B cell (primary cell): ENCODE results near the gene PEAK1. TPM values are rescaled to one million over a fixed set of nuclear protein-coding genes. Genes with fewer than 3 reads are reported as not detected.

Experiments
- ATAC-seq: fragments of 200-7000 bp; cut with Tn5 transposase; one replicate; pipeline ENCODE4 v1.10.0; 2021; ENCODE audit warnings: low read depth, mild to moderate bottlenecking, moderate number of reproducible peaks, moderate library complexity
- CTCF ChIA-PET: fragments of 350-600 bp; sonication (Branson Sonifier 250); formaldehyde crosslinking; loops from one replicate; lab custom pipeline; 2021; ENCODE audit warnings: antibody characterized with exemption, inconsistent platforms; lab: Charles Lee
- POLR2A ChIA-PET: fragments of 350-600 bp; sonication (Branson Sonifier 250); formaldehyde crosslinking; loops from one replicate; lab custom pipeline; 2021; ENCODE audit warnings: antibody characterized with exemption; lab: Charles Lee
- DNase-seq: peaks from one replicate; pipeline ENCODE4 v3.0.0; 2013
- H2AFZ ChIP-seq: 2 replicates; pipeline ENCODE4 v1.6.1; 2012; ENCODE audit warnings: mild to moderate bottlenecking, low read depth, low read length; ENCODE audit not compliant: insufficient read depth, poor library complexity, severe bottlenecking
- H3K27ac ChIP-seq, 2 donors: 1 replicate in 1 of 2; 2 replicates in 1 of 2; pipeline ENCODE4 v1.5.1; 2012 to 2013; ENCODE audit warnings: low read length in 2 of 2, mild to moderate bottlenecking in 2 of 2, moderate library complexity in 1 of 2
- H3K27me3 ChIP-seq, 4 experiments: fragments of 200-600 bp in 1 of 4; sonication (generic) in 1 of 4; replicated peaks in 1 of 4; 1 replicate in 2 of 4; 2 replicates in 2 of 4; pipeline versions ENCODE4 v1.6.1 to v1.7.0; 2013 to 2016; ENCODE audit warnings: low read length in 3 of 4, mild to moderate bottlenecking in 2 of 4, mixed read lengths in 1 of 4, moderate library complexity in 1 of 4; ENCODE audit not compliant: insufficient read depth in 4 of 4, control insufficient read depth in 3 of 4; ENCODE audit errors: control extremely low read depth in 1 of 4
- H3K36me3 ChIP-seq, 2 experiments: replicated peaks in 1 of 2; 1 replicate in 1 of 2; 2 replicates in 1 of 2; pipeline versions ENCODE4 v1.6.1 to v1.7.1; 2013; ENCODE audit warnings: low read length in 1 of 2; ENCODE audit not compliant: insufficient read depth in 2 of 2, control insufficient read depth in 1 of 2; ENCODE audit errors: control extremely low read depth in 1 of 2, extremely low read depth in 1 of 2
- H3K4me1 ChIP-seq, 2 donors: fragments of 200-600 bp in 1 of 2; sonication (generic) in 1 of 2; 1 replicate in 1 of 2; 2 replicates in 1 of 2; pipeline versions ENCODE4 v1.5.1 to v1.6.1; 2013 to 2017; ENCODE audit warnings: low read length in 2 of 2; ENCODE audit not compliant: control insufficient read depth in 2 of 2, insufficient read depth in 2 of 2
- H3K4me2 ChIP-seq: replicated peaks from 2 replicates; pipeline ENCODE3; 2012; ENCODE audit warnings: mild to moderate bottlenecking, low read depth, low read length; ENCODE audit not compliant: poor library complexity, severe bottlenecking
- H3K4me3 ChIP-seq, 5 experiments: fragments of 200-600 bp in 1 of 5; sonication (generic) in 1 of 5; 1 replicate in 3 of 5; 2 replicates in 2 of 5; pipeline versions ENCODE4 v1.5.1 to v1.7.0; 2011 to 2016; ENCODE audit warnings: low read length in 4 of 5, mild to moderate bottlenecking in 4 of 5, low read depth in 2 of 5, control low read depth in 1 of 5, moderate library complexity in 1 of 5; ENCODE audit not compliant: insufficient read depth in 1 of 5; ENCODE audit errors: control extremely low read depth in 1 of 5, extremely low read depth in 1 of 5
- H3K79me2 ChIP-seq: fragments of 200-600 bp; sonication (generic); one replicate; pipeline ENCODE4 v1.6.0; 2016; ENCODE audit warnings: low read length; ENCODE audit not compliant: control insufficient read depth, insufficient read depth
- H3K9ac ChIP-seq: fragments of 200-600 bp; sonication (generic); 2 replicates; pipeline ENCODE4 v1.6.1; 2017; ENCODE audit warnings: mild to moderate bottlenecking, low read length, moderate library complexity
- H3K9me3 ChIP-seq, 3 donors: one replicate each; pipeline versions ENCODE4 v1.6.1 to v1.7.1; 2013; ENCODE audit warnings: low read length in 2 of 3; ENCODE audit not compliant: control insufficient read depth in 2 of 3, insufficient read depth in 1 of 3; ENCODE audit errors: control extremely low read depth in 1 of 3
- H4K20me1 ChIP-seq: 2 replicates; pipeline ENCODE4 v1.6.0; 2012; ENCODE audit warnings: mild to moderate bottlenecking, low read length; ENCODE audit not compliant: insufficient read depth, control insufficient read depth, poor library complexity, severe bottlenecking
- H3K27ac Mint-ChIP-seq: one replicate; pipeline ENCODE4 v1.8.0; 2021; ENCODE audit warnings: mixed read lengths
- H3K27me3 Mint-ChIP-seq: one replicate; pipeline ENCODE4 v1.8.0; 2021; ENCODE audit warnings: mixed read lengths
- H3K4me1 Mint-ChIP-seq: one replicate; pipeline ENCODE4 v1.8.0; 2021; ENCODE audit warnings: mixed read lengths
- H3K4me3 Mint-ChIP-seq: one replicate; pipeline ENCODE4 v1.8.0; 2021; ENCODE audit warnings: mixed read lengths
- H3K9me3 Mint-ChIP-seq: one replicate; pipeline ENCODE4 v1.8.0; 2022; ENCODE audit warnings: mixed read lengths; ENCODE audit not compliant: insufficient read depth
- CTCF ChIP-seq: fragments of 200-600 bp; IDR thresholded peaks from one replicate; pipeline ENCODE4 v1.8.0; 2022; ENCODE audit warnings: antibody characterized with exemption, mild to moderate bottlenecking
- EZH2 ChIP-seq: IDR thresholded peaks from 2 replicates; pipeline ENCODE4 v1.6.1; 2012; ENCODE audit warnings: borderline replicate concordance, low read depth, mild to moderate bottlenecking, moderate library complexity, low read length; ENCODE audit not compliant: insufficient read depth, poor library complexity, severe bottlenecking
- WGBS: methylation state at CpG from one replicate; pipeline ENCODE4 v1.1.5; 2013; ENCODE audit warnings: missing lambda C conversion rate; ENCODE audit not compliant: insufficient coverage; 5-methylcytosine and 5-hydroxymethylcytosine counted together
- intact Hi-C: fragments of 100-400 bp; cut with micrococcal nuclease; formaldehyde crosslinking; loops from one replicate; pipeline ENCODE4 v1.10.0; 2022
- polyA plus RNA-seq: library from polyadenylated mRNA; depleted of rRNA; stranded (reverse); fragments of >200 nt; gene quantifications from 2 replicates; pipeline ENCODE4 v1.2.3, GENCODE V29; 2012
- total RNA-seq, 2 donors: library from RNA; stranded (reverse); fragments of 120-200 nt in 1 of 2; gene quantifications; 1 replicate in 1 of 2; 2 replicates in 1 of 2; pipeline versions ENCODE4 v1.2.3 to v1.2.4, GENCODE V29; 2013 to 2022

PEAK1 gene
- total and polyA plus RNA-seq, 2 donors (not counting 1 experiment from before 2014, with no cell fraction given) = 13.4 to 38.0 TPM

- H3K27me3 ChIP-seq = no peaks in the 10 kb centered on the region
- Mint-ChIP-seq H3K9me3 (no peaks in the 10 kb centered on the region), H3K27ac (no peak overlapping the region), H3K4me3 (no peak overlapping the region), H3K4me1 (peaks cover 14% of the 10 kb centered on the region), H3K27me3 (no peaks in the 10 kb centered on the region)
- H2AFZ ChIP-seq = no peak overlapping the region
- H3K79me2 ChIP-seq = no peaks in the 10 kb centered on the region
- intact Hi-C loops = no loop called here
- H3K4me2 ChIP-seq = no peak overlapping the region
- TF ChIP-seq EZH2 = no peak
- no CpG with 5 or more reads among the region's 5 CpGs for WGBS
- H3K27ac ChIP-seq = no peak overlapping the region
- H3K36me3 ChIP-seq = no peaks in the 10 kb centered on the region
- no peak overlapping the region for H3K4me3 ChIP-seq
- ChIA-PET POLR2A (no interaction called here), CTCF (interaction anchor here (0.6 to 4.0 kb wide), 3 partner anchors 9 to 1897 kb away, joined by 3 to 11 read pairs (median 4); no protein-coding TSS in a partner anchor)
- no peaks in the 10 kb centered on the region for H4K20me1 ChIP-seq
- DNase-seq (no peak), ATAC-seq (no peak)
- H3K4me1 ChIP-seq = peaks cover 12 to 35% of the 10 kb centered on the region in 2 donors
- no peak overlapping the region for H3K9ac ChIP-seq
- no peaks in the 10 kb centered on the region for H3K9me3 ChIP-seq
Observed at GRCh38 chr15:77097921-77098320, 322.0 kb downstream of the PEAK1 start.

- 80% methylated on average over 6 of the region's 7 CpGs for WGBS
- POLR2A ChIA-PET = no interaction called here
- no peak overlapping the region for H3K4me3 Mint-ChIP-seq
Observed at GRCh38 chr15:77097248-77097721, 322.6 kb downstream of the PEAK1 start.

More at GRCh38 chr15:77097248-77097721, 322.6 kb downstream of the PEAK1 start:
- no peaks in the 10 kb centered on the region for H3K9me3 Mint-ChIP-seq
- intact Hi-C loops = no loop called here
- H2AFZ ChIP-seq = no peak overlapping the region
- no peak overlapping the region for H3K9ac ChIP-seq
- TF ChIP-seq CTCF (no peak), EZH2 (no peak)
- no peaks in the 10 kb centered on the region for H3K79me2 ChIP-seq
- H3K4me2 ChIP-seq = no peak overlapping the region
- H3K9me3 ChIP-seq = no peaks in the 10 kb centered on the region
- no peaks in the 10 kb centered on the region for H3K27me3 Mint-ChIP-seq
- peaks cover 14% of the 10 kb centered on the region for H3K4me1 Mint-ChIP-seq
- no peak for ATAC-seq
- no peaks in the 10 kb centered on the region for H3K36me3 ChIP-seq
- CTCF ChIA-PET = interaction anchor here (0.6 to 4.0 kb wide), 3 partner anchors 10 to 1898 kb away, joined by 3 to 11 read pairs (median 4); no protein-coding TSS in a partner anchor
- no peaks in the 10 kb centered on the region for H4K20me1 ChIP-seq
- H3K27ac ChIP-seq = no peak overlapping the region
- H3K4me3 ChIP-seq = no peak overlapping the region
- H3K4me1 ChIP-seq = peaks cover 12 to 35% of the 10 kb centered on the region in 2 donors
- DNase-seq = peak; percentile 40
- H3K27ac Mint-ChIP-seq = no peak overlapping the region
- no peaks in the 10 kb centered on the region for H3K27me3 ChIP-seq
